Stimulated activated CD8-positive, alpha-beta memory T cell treated with anti-CD3 and anti-CD28 coated beads, Interleukin-15, amount 100 ng/mL, for 4 hours (primary cell): ENCODE results near the gene ZFAND2B.
A peak's percentile ranks its signal among the peaks of the same experiment; 100 is the strongest.
"Not testable (repeated sequence)": the region's sequence is repeated elsewhere in the genome, so short reads cannot be mapped to it uniquely, and the experiment has no call there.

Experiments
- DNase-seq, 2 donors: peaks; one replicate each; pipeline ENCODE4 v3.0.0-alpha.2; 2020; ENCODE audit warnings: low read depth in 2 of 2

The ZFAND2B gene

GRCh38 chr2:219175928-219176817 is 30.4 kb upstream of the ZFAND2B start:
- no peak for DNase-seq

GRCh38 chr2:219176818-219177551 is 29.6 kb upstream of the ZFAND2B start, which contains the start of gene CNPPD1:
TSS of gene CNPPD1 (minus strand) at chr2:219176925. CDS start at chr2:219176828, 97 bp downstream.
- peak; percentile 70 to 77 for DNase-seq

DNA sequence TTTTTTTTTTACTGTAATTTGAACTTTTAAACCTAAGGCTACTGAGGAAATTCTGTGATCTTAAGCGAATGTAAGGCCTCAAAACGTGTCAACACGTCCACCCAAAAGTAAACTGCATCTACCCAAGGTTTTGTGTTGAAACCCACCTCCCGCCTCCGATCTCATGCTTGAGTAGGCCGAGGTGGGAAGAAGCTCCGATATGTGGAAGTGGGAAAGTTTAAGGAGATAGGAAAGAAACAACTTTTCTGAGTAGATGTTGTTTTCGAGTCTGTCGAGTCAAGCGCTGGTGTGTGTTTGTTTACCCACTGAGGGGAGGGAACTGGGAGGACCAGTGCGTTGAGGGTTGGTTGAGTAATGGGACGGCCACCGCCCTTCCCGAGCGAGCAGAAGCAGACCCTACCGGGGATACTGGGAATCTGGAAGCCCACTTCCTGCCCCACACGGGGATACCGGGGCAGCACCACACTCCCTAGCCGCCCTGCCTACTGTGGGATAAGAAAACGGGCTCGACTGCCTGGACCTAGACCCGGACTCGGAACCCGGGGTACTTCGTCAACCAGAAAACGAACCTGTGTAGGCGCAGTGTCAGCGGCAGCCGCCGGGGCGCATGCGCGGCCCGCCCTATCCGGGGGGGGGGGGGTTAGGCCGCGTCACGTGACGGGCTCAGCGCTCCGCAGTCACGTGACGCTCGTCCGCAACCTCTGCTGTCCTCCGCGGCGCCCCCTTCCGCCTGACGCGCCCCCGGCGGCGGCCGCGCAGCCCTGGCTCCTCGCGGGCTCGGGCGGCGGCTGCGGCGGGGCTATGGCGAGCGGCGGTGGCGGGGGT is 28.8 kb upstream of the ZFAND2B start, which contains the start of gene RETREG2:
RETREG2 (plus strand) TSS at position 724 of the 825 bp plus-strand sequence; CDS start at position 802, 78 bp downstream.
- peak; percentile 54 to 72 for DNase-seq

DNA sequence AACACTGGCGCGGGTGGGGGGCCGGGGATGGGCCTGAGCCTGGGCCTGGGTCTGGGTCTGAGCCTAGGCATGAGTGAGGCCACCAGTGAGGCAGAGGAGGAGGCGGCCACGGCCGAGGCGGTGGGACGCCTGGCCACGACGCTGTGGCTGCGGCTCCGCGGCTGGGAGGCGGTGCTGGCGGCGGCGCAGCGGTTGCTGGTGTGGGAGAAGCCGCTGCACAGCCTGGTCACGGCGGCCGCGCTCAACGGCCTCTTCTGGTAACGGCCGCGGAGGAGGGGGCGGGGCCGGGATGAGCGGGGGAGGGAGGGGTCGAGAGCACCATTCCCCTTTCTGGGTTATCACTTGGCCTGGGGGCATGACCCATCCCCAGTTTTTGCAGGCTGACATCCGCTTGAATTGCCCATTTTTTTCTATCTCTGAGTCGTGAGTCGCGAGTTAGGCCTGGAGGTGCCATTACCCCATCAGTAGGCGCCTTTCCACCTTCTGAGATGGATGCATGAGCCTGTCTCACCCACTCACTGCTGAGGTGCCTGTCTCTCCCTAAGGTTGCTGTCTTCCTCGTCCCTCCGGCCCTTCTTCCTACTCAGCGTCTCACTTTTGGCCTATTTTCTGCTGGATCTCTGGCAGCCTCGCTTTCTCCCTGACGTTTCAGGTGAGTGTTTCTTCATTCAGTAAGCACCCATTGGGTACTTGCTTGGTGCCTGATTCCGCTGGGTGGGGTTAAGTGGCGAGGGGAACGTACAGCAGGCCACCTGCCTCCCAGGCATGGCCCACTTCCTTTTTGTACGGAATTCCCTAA is 28.0 kb upstream of the ZFAND2B start:
- no peak for DNase-seq

DNA sequence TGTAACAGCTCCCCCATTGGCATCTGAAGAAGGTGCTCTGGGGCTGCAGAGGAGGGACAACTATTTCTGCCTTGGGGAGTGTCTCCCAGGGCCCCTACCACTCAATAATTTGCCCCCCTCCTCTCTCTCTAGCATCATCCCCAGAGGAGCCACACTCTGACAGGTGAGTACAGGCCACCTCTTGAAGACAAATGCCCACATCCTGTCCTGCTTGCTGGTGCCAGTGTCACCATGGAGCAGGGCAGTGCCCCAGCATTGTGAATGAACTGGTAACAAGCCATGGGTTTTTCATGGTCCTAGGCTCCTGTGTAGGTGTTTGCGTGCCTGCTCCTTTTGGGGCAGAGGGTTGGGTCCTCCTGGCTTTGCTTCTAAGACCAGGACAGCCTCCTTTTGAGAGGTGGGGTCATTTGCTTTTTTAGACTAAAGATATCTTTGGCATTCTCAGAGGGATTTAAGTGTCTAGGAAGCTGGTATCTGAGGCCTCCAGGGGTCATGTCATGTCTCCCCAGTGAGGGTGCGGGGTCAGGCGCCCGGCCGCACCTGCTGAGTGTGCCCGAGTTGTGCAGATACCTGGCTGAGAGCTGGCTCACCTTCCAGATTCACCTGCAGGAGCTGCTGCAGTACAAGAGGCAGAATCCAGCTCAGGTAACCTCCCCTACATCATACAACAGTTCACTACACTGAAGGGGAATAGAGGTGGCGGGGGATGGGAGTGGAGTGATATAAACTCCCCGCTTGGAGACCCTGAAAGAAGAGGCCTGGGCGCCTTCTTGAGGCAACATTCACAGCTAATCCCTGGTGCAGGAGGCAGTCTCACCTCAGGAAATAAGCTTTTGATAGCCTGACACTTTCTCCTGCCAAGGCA is 26.7 kb upstream of the ZFAND2B start:
- DNase-seq: no peak

DNA sequence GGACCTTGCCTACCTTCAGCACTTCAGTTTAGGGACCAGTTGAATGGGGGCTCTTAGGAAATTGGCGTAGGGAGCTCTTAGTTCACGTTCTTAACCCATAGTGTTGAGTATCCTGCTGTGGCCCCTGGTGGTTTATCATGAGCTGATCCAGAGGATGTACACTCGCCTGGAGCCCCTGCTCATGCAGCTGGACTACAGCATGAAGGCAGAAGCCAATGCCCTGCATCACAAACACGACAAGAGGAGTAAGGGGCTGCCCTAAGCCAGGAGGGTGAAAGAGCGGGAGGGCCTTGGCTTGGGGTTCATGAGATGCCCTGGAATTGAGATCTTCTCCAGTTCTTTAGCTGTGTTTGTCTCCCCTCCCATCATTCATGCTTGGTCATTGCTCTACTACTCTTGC is 25.6 kb upstream of the ZFAND2B start:
- DNase-seq: no peak

- DNase-seq: no peak
Observed at GRCh38 chr2:219181531-219181930, 25.1 kb upstream of the ZFAND2B start.

- DNase-seq: no peak
Observed at GRCh38 chr2:219182331-219183150, 24.0 kb upstream of the ZFAND2B start.

- no peak for DNase-seq
Observed at GRCh38 chr2:219183151-219183772, 23.3 kb upstream of the ZFAND2B start.

GRCh38 chr2:219184121-219184520 is 22.5 kb upstream of the ZFAND2B start:
- no peak for DNase-seq

DNA sequence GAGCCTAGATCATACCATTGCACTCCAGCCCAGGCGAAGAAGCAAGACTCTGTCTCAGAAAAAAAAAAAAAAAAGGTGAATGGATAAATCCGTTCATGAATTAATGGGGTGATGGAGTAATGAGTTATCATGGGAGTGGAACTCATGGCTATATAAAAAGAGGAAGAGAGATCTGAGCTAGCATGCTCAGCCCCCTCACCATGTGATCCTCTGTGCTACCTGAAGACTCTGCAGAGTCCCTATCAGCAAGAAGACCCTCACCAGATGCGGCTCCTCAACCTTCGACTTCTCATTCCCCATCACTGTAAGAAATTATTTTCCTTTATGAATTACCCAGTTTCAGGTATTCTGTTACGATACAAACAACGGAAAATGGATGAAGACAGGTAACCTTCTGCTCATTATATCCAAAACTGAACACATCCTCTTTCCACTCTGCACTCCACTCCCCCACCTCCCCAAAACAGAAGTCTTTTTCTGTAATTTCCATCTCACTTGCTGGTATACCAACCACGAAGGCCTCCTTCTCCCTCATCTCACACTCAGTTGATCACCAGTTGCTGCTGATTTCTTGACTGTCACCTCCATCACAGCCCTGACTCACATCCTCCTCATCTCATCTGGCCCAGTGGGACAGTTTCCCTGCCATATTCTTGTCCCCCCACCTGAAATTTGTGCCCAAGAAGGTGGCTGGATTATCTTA is 19.7 kb upstream of the ZFAND2B start:
- no peak for DNase-seq

DNA sequence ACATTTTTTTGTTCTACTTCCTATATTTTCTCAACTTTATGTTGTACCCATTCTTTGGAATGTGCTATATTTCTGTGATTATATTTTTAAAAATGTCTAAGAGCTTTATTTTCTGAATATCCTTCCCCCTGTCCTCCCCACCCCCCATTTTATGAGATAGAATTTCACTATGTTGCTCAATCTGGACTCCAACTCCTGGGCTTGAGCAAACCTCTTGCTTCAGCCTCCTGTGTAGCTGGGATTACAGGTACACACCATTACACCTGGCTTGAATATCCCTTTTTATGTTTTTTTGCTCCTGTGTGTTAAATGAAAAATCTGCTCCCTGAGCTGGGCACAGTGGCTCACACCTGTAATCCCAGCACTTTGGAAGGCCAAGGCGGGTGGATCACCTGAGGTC is 9.2 kb upstream of the ZFAND2B start:
- DNase-seq: no peak

DNA sequence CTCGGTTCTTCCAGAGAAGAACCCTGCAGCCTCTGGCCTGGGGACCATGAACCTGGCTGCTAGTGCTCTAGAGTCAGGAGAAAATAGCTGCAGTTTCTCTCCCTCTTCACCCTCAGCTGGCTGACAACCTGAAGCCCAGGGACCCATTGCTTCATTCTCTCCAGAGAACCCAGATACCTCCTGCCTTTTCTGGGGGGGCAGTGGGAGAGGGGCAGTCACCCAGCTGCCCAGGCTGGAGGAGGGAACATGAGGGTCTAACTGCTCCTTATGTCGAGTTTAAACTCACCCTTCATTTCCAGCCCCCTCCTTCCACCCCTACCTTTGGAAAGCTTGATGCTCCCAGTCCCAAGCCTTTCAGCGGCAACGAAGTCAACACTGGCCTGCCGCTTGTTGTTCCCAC is 7.6 kb upstream of the ZFAND2B start:
- DNase-seq: no peak

DNA sequence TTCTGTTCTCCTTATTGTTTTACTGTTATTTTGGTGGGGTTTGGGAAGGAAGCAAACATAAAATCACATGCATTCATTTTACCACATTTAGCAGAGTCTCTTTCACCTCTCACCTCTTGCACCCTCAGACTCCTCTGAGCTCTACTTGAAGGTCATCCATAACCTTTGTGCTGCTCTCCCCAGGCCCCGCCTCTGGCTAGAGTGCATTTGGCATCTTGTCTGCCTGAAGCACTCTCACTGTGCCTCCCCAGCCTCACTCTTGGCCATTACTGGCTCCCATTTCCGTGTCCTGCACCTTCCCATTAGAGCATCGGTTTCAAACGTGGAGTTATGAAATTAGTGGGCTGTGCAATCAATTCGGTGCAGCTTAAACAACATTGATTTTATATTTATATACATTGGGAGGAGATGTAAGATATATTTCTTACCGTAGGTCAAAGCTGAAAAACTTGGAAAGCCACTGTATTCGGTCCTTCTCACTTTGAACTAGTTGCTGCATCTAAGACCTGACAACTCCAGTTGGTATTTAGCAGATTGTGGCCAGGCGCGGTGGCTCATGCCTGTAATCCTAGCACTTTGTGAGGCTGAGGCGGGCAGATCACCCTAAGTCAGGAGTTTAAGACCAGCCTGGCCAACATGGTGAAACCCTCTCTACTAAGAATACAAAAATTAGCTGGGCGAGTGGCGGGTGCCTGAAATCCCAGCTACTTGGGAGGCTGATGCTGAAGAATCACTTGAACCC is 6.9 kb upstream of the ZFAND2B start:
- DNase-seq: no peak

DNA sequence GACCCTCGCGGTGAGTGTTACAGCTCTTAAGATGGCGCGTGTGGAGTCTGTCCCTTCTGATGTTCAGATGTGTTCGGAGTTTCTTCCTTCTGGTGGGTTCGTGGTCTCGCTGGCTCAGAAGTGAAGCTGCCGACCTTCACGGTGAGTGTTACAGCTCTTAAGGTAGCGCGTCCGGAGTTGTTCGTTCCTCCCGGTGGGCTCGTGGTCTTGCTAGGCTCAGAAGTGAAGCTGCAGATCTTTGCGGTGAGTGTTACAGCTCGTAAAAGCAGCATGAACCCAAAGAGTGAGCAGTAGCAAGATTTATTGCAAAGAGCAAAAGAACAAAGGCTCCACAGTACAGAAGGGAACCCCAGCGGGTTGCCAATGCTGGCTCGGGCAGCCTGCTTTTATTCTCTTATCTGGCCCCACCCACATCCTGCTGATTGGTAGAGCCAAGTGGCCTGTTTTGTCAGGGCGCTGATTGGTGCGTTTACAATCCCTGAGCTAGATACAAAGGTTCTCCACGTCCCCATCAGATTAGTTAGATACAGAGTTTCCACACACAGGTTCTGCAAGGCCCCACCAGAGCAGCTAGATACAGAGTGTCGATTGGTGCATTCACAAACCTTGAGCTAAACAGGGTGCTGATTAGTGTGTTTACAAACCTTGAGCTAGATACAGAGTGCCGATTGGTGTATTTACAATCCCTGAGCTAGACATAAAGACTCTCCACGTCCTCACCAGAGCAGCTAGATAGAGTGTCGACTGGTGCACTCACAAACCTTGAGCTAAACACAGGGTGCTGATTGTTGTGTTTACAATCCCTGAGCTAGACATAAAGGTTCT is 5.9 kb upstream of the ZFAND2B start:
- DNase-seq: not testable (repeated sequence)

DNA sequence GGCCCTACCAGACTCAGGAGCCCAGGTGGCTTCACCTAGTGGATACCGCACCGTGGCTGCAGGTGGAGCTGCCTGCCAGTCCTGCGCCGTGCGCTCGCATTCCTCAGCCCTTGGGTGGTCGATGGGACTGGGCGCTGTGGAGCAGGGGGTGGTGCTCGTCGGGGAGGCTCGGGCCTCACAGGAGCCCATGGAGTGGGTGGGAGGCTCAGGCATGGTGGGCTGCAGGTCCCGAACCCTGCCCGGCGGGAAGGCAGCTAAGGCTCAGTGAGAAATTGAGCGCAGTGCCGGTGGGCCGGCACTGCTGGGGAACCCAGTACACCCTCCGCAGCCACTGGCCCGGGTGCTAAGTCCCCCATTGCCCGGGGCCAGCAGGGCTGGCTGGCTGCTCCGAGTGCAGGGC is 5.3 kb upstream of the ZFAND2B start:
- DNase-seq: not testable (repeated sequence)
